ENCODE data around the gene PWWP2B. TPM values are rescaled to one million over a fixed set of nuclear protein-coding genes. Genes with fewer than 3 reads are reported as not detected.

The PWWP2B gene
- total and polyA plus RNA-seq, 2 of the 8 experiments (the other 6 are each of a cell fraction or from before 2014, with no cell fraction given): 5.3 to 10.8 TPM

DNA sequence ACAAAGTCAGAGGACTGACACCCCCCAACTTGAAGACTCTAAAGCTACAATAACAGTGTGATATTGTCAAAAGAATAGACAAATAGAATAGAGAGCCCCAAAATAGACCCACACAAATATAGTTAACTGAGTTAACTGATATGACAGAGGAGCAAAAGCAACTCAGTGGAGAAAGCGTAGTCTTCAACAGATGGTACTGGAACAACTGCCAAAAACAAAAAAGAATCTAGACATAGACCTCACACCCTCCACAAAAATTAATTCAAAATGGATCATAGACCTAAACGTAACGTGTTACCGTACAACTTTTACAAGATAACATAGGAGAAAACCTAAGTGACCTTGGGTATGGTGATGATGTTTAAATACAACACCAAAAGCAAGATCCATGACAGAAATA, 28.6 kb upstream of the PWWP2B start (continued):
- TF ChIP-seq RAD21 (IDR thresholded peaks at IDR 0.05 in 1 of 2, conservative IDR thresholded peaks at IDR 0.05 in 1 of 2; ENCODE audit: low read depth in 2 of 2, low read length in 2 of 2): no peak
- no peak for TF ChIP-seq CEBPB (IDR thresholded peaks at IDR 0.05; ENCODE audit: low read depth, low read length)
- no peak for TF ChIP-seq SAP30 (IDR thresholded peaks at IDR 0.05; ENCODE audit: insufficient read depth, insufficient replicate concordance, low read length)

All from H1 (cell line).